GM12873 (cell line): ENCODE measurements around the gene BMPR2.

Experiments used
- TF ChIP-seq, protein P1 (sequence below): IDR thresholded peaks from 2 replicates; pipeline ENCODE4 v1.5.1; 2012; ENCODE audit warnings: low read depth, mild to moderate bottlenecking, moderate library complexity, low read length, control low read depth; ENCODE audit not compliant: insufficient read depth; ENCODE audit errors: missing control alignments

Gene BMPR2

DNA sequence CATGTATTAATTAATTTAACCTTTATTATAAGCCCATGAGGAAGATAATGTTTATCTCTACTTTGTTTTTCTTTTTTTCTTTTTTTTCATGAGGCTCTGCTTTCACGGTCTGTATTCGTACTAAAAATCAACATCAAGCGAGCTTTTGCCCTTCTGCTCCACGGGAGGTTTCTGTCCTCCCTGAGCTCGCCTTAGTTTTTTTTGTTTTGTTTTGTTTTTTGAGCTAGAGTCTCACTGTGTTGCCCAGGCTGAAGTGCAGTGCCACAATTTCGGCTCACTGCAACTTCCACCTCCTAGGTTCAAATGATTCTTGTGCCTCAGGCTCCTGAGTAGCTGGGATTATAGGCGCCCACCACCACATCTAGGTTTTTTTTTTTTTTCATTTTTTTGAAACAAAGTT is 29.9 kb upstream of the BMPR2 start:
- TF ChIP-seq, protein P1, sequence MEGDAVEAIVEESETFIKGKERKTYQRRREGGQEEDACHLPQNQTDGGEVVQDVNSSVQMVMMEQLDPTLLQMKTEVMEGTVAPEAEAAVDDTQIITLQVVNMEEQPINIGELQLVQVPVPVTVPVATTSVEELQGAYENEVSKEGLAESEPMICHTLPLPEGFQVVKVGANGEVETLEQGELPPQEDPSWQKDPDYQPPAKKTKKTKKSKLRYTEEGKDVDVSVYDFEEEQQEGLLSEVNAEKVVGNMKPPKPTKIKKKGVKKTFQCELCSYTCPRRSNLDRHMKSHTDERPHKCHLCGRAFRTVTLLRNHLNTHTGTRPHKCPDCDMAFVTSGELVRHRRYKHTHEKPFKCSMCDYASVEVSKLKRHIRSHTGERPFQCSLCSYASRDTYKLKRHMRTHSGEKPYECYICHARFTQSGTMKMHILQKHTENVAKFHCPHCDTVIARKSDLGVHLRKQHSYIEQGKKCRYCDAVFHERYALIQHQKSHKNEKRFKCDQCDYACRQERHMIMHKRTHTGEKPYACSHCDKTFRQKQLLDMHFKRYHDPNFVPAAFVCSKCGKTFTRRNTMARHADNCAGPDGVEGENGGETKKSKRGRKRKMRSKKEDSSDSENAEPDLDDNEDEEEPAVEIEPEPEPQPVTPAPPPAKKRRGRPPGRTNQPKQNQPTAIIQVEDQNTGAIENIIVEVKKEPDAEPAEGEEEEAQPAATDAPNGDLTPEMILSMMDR = no peak

DNA sequence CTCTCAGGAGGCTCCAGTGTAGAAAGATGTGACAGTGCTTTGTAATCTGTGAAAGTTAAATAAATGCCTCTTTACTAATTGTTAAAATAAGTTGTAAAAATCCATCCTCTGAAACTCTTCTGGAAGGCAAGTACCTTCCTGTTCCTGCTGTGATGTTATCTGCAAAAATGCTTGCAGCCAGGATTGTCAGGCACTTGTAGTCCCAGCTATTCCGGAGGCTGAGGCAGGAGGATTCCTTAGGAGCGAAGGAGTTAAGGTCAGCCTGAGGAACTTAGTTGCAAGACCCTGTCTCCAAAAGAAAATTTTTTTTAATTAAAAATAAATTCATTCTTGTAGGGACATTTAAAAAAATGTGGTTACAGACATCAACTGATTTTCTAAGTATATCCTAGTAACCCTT is 22.7 kb upstream of the BMPR2 start:
- TF ChIP-seq, protein P1 = no peak

DNA sequence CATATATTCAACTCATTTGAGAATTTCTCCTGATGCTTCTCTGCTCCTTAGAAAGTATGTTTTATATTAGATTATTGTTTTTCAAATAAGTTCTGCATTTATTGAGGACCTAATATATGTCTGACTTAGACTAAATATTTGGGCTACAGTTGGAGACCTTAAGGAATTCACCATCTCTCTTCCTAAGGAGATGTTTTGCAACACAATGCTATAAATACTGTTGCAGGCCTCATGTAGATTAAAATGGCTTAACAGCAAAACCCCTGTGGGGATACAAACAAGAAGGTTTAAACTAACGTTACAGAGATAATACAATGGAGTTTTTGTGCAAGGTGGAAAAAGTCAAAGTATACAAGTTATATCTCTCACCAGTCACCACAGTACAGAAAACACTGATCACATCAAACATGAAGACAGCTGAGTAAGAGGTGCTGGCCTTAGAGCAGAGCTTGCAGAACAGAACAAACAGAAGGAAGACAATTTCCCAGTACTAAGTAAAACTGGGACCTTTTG is 20.1 kb upstream of the BMPR2 start:
- TF ChIP-seq, protein P1 = no peak

DNA sequence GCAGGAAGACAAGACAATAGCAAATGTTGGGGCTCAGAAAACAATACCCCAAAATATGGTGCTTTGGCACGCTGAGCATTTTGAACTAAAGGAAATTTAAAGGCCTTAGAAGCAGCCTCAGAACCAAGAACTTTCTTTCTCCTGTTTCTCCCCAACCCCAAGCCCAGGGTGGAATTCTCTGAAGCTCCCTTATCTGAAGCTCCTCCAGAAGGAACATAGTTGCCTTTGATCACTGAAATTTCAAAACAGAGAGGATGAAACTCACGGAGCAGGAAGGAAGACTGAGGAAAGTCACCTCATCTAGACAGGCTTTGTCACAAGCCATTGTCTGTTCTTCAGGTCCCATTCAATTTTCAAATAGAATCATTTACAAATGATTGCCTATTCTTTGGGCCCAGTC is 15.5 kb upstream of the BMPR2 start:
- TF ChIP-seq, protein P1 = no peak

DNA sequence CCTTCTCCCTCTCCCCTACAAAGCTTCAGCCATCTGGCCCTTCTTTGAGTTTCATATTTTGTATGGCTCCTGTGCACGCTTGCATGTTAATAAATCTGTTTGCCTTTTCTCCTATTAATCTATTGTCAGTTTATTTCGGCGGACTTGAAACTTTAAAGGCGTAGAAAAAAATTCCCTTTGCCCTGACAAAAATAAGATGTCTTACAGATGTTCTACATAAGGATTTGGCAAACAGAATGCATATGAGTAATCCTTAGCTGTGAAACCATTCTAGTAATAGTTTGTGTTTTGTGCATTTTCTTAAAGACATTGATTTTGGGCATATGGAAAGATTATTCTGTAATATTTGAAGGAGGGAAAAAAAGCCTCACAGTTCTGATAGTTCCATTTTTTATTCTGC is 15.0 kb upstream of the BMPR2 start:
- TF ChIP-seq, protein P1 = no peak

DNA sequence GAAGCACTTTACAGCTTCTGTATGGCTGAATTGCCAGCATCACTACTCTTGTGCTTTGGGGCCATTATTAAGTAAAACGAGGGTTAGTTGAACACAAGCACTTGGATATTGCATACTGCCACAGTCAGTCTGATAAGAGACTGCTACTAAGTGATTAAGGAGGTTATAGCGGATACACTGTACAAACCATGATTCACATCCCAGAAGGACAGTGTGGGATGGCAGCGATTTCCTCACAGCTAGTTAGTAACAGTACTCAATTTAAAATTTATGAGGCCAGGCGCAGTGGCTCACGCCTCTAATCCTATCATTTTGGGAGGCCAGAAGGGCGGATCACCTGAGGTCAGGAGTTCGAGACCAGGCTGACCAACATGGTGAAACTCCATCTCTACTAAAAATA is 2.6 kb upstream of the BMPR2 start:
- TF ChIP-seq, protein P1 = no peak

DNA sequence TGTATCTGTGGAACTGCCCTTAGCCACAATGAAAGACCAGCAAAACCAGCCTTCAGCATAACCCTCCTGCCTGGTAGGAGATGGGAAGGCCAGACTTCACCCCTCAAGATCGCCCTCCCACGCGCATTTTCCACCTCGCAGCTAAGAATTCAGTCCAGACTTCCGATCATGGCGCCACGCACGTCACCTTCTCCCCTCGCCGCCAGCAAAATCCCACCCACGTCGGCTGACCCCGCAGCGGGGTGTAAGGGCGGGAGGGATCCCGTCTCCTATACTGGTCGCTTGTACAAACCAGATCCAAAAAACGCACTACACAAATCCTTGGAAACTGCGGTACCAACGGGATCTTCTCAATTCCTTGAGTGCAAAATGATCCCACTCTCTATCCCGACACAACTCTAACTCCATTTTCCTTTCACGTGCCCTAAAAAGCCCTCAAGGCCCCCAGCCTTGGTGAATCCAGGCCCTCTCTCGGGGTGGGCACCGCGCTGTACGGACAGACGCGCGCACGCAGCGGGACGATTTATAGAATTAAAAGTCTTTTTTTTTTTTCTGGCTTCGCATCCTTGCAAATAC is 1.0 kb upstream of the BMPR2 start:
- TF ChIP-seq, protein P1 = no peak
